ENCODE results near the gene SLC25A44.
"Not testable (repeated sequence)": the region's sequence is repeated elsewhere in the genome, so short reads cannot be mapped to it uniquely, and the experiment has no call there.

GRCh38 chr1:156186347-156187177 lies 7.3 kb upstream of the SLC25A44 start:
- TF ChIP-seq CTCF (IDR thresholded peaks at IDR 0.05 in 4 of 5, conservative IDR thresholded peaks at IDR 0.05 in 1 of 5); POLR2A (IDR thresholded peaks at IDR 0.05): not testable (repeated sequence)

Measured in gastrocnemius medialis (tissue), 4 donors.